CD4-positive, alpha-beta T cell treated with Interferon gamma for 1 hour (primary cell): ENCODE data around the gene FGF23.
"Not testable (repeated sequence)": the region's sequence is repeated elsewhere in the genome, so short reads cannot be mapped to it uniquely, and the experiment has no call there.

Source experiments
- DNase-seq: peaks from one replicate; pipeline ENCODE4 v3.0.0-alpha.2; 2020

Gene FGF23

DNA sequence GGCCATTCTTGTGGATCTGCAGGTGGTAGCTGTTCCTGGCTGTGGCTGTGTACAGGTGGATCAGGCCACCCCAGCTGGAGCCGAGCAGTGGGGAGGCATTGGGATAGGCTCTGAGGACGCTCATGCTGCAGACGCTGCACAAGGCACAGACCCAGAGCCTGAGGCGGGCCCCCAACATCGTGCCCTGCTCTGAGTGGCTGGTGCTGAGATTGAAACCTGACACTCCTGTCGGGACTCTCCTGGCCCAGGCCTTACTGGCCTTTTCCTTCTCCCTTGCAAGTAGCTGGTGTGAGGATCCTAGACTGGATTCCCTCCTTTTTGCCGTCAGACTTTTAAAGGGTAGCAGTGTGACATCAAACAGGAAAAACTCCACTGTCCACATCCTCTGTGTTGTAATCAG is at the start of gene FGF23:
Gene FGF23 (minus strand): TSS at position 308 of the 400 bp plus-strand sequence. CDS start 130 bp downstream, at position 178.
- no peak for DNase-seq

DNA sequence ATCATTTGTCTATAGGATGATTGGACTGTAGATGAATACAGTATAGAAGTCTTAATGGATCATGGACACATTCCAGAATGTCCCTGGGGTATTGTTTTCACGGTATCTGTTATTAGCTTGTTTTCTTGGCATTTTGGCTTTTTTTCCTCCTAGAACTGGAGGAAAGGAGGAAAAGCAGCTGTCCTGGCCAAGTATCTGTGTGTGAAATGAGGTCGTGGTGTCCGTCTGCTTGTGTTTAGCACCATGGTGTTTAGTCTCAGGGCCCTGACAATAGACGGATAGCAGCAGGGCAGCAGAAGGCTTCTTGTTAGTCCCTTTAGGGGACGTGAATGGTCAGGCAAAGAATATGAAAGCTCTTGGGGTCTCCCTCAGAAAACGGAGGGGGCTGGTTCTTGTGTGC is 44.9 kb upstream of the FGF23 start:
- DNase-seq: no peak

DNA sequence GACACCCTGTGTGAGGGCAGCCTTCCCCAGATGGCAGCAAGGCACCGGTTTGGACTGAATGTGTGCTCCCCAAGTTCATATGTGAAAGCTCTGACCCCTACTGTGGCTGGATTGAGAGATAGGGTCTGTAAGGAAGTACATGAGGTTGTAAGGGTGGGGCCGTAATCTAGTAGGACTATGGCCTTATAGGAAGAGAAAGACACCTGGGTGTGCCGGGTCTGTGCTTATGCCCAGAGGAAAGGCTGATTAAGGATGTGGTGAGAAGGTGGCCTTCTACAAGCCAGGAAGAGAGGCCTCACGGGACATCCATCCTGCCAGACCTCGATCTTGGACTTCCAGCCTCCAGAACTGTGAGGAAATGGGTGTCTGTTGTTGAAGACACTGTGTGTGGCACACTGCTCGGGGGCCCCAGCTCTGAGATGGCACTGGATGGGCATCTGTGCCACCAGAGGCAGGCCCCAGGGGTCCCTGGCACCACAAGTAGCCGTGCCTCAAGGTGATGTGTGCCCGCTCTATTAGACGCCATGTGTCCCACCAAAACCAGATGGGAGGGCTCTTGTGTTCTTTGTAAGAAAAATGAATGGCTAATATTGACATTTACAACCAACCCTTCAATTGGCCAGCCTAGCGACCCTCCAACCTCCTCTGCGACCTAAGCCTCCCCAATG is 44.1 kb upstream of the FGF23 start:
- no peak for DNase-seq

DNA sequence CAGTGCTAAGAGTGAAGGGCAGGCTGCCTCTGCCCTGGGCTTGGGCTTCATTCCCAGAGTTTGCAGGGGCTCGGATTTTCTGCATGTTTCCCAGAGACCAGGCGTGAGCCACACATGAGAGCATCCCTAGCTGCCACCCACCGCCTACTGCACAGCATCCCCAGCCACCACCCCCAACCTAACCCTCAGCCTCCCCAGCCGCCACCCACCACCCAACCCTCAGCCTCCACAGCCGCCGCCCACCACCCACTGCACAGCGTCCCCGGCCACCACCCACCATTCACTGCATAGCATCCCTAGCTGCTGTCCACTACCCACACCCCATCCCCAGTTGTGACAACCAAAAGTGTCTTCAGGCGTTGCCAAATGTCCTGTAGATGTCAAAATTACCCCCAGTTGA is 43.5 kb upstream of the FGF23 start:
- DNase-seq: no peak

DNA sequence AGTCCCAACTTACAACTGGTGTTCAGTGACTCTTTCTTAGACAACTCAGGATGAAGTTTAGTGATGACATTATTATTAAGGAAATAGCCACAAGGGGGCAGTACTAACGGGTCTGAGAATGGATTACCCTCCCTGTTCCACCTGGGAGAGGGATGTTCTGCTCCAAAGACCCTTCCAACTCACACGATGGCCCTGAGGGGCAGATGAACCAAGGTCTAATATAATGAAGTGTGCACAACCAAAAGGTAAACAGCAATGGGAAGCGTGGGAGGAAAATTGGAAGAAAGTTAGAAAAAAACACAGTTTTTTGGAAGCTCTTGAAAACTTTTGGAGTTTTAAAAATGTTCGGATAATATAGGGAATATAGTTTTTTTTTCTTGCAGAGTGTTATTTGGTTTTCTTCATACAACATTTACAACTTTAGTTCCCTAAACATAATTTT is 42.1 kb upstream of the FGF23 start:
- DNase-seq: no peak

DNA sequence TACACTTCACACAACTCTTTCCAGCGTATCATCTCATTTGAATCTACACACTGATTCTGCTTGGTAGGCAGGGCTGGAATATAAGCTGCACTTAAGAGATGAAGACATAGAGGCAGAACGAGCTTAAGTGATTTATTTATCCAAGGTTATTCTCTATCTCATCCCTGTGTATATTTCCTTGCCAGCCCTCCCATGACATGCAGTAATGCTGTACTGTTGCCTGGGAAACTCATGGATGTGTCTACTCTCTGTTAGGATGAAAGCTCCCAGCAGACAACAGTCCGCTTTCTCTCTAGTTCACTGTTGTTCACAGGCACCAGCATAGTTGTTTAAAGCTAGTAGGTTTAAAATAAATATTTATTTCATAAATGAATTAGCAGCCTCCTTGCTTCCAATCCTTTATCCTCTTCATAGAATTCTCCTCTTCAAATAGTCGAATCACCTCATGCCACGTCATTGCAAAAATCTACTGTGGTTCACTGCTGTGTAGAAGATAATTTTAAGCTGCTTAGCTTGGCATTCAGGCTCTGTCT is 40.7 kb upstream of the FGF23 start:
- DNase-seq: no peak

DNA sequence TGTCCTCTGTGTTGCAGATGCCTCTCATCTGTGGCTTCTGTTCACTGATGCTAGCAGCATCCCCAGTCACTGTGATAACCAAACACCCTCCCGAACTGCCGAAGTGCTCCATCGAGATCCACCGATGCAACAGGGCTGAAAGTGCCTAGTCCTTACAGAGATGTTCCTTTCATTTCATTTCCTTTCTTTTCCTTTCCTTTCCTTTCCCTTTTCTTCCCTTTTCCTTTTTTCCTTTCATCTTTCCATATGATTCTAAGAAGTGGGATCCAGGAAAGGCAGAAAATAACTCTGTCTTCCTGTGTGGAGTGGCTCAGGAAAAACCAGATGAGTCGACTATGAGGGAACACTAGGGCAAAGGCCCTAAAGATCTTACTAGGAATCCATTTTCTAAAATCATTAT is 39.4 kb upstream of the FGF23 start:
- DNase-seq: no peak

DNA sequence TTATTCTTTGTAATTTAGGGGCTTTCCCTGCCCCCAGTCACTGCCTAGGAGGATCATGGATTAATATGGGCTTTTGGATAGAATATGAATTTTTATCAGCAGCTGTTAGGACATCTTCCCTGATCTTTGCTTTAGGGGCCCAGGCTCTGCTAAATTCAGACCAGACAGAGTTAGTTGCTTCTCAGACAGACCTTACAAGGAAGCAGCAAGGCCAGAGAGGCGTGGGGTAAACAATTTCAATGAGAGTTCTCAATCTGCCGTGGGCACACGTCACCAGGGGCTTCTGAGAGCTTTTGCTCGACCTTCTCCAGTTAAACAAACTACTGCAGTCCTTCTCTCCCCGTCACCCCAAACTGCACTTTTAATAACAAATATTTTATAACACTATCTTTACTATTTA is 38.4 kb upstream of the FGF23 start:
- DNase-seq: no peak

DNA sequence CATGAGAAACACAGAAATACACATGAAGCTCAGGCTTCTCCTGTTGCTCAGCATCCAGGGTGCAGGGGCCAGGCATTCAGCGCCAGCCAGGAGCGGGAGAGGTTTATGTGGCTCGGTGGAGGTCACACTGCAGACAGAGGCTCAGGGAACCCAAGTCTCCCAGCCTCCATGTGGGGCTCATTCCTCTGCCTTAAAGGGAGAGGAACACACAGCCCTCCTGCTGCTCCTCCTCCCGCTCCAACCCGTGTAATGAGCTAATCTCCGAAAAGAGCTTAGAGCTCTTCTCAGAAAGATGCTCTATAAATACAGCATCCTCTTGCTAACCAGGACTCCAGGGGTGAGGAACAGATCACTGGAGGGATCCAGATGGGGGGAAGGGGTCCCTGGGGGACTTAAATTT is 37.9 kb upstream of the FGF23 start:
- DNase-seq: no peak

DNA sequence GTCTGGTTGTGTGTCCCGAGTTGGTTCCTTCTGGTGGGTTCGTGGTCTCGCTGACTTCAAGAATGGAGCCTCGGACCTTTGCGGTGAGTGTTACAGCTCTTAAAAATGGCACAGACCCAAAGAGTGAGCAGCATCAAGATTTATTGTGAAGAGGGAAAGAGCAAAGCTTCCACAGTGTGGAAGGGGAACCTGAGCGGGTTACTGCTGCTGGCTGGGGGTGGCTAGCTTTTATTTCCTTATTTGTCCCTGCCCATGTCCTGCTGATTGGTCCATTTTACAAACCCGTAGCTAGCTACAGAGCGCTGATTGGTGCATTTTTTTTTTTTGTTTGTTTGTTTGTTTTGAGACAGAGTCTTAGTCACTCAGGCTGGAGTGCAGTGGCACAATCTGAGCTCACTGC is 36.8 kb upstream of the FGF23 start:
- no peak for DNase-seq

DNA sequence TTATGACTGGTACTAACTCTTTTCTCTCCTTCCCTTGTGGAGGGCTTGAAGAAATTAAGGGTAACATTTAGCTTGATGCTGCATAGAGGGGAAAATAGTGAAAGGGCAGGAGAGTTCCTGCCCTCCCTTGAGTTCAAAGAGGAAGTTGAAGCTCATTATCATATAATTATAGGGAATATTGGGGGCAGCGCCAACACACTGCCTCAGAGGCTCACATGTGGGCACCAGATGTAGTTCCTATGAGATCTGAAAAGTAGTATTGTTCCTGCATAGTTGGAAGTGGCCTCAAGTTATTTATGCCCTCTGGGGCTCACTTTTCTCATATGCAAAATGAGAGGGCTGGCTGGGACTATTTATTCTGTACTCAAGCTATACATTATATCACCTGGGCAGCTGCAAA is 33.0 kb upstream of the FGF23 start:
- no peak for DNase-seq

DNA sequence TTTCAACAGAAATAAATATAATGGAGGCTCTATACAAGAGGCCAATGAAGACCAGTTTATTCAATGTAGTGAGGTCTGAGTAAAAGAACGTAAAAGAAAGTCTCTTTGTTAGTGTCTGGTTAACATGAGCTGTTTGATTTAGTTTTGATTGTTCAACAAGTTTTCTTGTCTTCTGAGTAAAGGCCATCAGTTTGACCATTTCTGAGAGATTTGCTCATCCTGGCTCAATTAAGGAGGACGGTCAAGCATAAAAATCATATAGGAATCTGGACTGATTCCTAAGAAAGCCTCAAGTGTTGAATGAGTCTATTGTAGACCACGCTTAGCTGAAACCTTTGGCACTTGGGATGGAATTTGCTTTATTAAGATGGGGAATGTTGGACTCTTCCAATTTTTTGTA is 32.5 kb upstream of the FGF23 start:
- DNase-seq: no peak

DNA sequence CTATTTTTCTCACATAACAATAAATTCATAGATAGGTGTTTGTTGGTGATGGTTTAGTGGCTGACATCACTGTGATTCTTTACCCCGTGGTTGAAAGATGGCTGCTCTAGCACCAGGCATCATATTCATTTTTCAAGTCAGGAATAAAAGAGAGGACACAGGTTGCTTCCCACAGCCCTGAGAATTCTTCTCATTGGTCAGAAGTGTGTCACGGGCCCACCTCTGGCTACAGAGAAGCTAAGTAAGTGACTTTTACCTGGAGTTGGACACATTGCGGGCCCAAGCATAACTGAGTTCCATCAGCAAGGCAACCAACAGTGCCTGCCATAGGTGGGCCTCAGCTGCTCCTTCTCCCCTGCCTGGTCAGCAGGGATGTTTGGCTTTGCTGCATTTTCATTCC is 27.6 kb upstream of the FGF23 start:
- no peak for DNase-seq

DNA sequence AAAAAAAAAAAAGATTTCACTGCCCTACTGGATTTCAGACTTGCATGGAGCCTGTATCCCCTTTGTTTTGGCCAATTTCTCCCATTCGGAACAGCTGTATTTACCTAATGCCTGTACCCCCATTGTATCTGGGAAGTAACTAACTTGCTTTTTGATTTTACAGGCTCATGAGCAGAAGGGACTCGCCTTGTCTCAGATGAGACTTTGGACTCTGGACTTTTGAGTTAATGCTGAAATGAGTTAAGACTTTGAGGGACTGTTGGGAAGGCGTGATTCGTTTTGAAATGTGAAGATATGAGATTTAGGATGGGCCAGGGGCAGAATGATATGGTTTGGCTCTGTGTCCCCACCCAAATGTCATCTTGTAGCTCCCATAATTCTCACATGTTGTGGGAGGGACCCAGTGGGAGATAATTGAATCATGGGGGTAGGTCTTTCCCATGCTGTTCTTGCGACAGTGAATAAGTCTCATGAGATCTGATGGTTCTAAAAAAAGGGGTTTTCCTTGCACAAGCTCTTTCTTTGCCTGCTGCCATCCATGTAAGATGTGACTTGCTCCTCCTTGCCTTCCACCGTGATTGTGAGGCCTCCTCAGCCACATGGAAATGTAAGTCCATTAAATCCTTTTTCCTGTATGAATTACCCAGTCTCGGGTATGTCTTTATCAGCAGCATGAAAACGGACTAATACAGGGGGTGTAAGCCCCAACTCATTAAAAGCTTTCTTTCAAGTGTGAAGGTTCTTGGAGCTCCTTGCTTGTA is 25.5 kb upstream of the FGF23 start:
- DNase-seq: not testable (repeated sequence)

DNA sequence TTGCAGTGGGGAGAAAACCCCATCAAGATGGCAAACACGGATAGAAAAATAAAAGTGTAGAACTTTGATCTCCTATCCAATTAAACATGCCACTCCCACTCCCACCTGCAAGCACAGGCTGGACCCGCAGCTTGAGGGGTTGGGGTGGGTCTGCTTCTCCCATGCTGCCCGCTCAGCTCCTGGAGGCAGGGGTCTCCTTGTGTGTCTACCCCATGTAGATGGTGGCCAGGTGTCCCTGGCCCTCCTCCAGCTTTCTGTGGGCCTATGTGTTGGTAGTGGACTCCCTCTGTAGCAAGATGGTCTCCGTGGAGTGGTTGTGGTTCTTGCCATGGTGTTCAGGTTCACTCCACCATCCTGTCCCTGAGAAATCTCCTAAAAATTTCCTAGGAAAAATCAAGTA is 23.5 kb upstream of the FGF23 start:
- no peak for DNase-seq

DNA sequence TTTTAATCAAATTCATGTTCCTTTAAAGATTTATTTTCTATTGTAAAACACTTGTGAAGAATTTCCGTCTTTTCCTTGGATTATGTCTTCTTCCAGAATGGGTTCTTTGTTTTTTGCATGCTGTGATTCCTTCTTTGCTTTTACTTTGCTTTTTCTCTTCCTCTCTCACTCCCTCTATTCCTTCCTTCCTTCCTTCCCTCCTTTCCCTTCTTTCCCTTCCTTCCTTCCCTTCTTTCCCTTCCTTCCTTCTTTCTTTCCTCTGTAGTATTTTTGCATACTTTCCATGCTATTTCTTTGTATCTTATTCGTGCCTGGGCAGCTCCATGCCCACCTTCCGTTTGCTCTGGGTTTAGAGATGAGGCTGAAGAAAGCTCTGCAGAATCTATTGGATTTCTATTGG is 21.6 kb upstream of the FGF23 start:
- DNase-seq: no peak

DNA sequence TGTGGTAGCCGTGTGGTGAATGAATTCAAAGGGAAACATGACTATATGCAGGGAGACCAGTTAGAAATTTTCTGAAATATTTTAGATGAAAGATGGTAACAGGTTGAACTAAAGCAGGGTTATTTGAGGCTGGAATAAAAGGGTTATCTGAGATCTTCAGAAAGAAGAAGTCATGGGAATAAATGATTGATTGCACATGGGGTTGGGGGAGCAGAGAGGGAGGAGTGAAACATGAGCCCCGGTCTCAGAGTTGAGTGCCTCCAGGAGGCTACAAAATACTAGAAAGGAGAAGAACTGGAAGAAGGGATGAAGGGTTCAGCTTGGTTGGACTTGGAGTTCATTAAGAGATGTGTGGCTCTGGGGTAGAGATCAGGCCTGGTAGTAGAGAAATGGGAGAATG is 16.3 kb upstream of the FGF23 start:
- no peak for DNase-seq

DNA sequence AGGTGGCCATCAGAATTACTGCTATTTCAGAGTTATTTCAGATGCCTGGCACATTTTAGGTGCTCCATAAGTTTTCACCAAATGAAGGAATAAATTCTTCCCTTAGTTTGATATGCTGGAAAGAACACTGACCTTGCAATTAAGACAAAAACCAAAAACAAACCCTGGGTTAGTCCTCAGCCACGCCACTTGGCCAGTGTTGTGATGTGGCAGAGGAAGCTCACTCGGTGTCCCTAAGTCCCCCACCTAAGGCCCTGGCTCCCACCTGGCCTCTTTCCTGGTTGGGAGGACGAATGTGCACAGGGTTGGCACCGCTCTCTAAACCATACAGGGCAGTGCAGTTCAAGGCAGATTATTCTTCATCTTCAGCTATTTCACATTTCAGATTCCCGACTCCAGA is 13.7 kb upstream of the FGF23 start:
- no peak for DNase-seq

DNA sequence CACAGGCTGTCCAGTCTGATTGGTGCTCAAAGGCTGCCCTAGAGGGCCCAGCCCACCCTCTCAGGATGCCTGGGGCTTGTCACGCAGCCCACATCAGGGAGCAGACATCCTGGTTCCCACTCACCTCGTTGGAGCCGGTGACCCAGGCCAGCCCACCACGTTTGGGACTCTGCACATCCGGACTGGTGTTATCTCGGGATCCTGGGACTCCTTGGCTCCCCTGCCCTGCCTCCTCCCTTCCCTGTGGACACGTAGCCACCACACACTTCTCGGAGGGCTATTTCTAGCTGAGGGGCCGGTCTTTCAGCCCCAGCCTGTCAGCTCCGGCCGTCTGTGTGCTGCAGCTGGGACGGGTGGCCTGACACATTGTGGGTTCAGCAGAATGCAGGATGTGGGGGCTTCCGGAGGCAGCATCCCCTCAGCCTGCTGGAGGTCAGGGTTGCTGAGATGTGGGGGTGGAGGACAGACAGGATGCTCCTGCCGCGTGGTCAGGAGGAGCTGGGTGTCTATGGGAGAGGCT is 12.8 kb upstream of the FGF23 start:
- no peak for DNase-seq

DNA sequence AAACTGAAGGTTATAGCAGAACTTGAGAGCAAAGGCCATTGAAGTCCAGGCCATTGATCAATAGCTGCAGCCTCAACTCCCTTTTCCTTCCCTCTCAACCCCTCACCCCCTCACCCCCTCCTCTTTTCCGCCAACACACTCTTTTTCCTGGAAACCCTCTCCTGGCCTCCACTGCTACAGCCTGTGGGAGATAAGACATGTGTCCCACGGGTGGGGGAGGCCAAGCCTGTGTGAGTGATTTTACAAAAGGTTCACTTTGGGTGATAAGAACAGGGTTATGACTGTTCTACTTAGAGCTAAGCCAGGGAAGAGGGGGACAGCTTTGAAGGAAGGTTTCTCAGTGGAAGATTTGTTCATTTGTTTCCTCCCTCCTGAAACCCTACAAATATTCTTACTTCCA is 9.2 kb upstream of the FGF23 start:
- no peak for DNase-seq

DNA sequence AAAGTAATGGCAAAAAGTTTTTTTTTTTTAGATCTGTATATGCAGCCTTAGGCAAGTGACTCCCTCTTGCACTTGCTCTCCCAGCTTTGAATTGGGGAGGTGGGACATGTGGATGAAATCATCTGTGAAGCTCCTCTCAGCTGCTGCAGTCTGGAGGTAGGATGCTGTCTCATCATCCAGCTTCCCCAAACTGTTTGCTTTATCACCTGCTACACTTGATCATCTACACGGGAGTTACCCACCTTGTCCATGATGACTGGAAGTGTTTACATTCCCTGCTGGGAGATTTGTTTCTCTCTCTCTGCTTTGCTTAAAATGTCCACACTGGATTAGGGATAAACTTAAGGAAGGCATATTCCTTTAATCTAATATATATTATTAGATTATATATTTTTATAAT is 8.5 kb upstream of the FGF23 start:
- no peak for DNase-seq

DNA sequence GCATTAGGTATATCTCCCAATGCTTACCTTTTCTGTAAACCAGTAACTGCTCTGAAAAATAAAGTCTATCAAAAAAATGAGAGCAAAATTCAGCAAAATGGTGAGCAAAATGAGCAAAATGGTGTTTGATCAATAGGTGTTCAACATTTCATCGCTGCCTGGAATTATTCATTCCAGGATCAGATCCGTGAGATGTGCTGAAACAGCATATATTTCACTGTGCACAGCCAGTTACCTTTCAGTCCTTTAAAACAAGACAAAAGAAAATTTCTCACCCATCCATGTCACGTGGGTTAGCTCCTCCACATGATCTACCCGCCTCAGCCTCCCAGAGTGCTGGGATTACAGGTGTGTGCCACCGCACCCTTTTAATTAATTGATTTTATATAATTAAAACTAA is 8.1 kb upstream of the FGF23 start:
- no peak for DNase-seq

DNA sequence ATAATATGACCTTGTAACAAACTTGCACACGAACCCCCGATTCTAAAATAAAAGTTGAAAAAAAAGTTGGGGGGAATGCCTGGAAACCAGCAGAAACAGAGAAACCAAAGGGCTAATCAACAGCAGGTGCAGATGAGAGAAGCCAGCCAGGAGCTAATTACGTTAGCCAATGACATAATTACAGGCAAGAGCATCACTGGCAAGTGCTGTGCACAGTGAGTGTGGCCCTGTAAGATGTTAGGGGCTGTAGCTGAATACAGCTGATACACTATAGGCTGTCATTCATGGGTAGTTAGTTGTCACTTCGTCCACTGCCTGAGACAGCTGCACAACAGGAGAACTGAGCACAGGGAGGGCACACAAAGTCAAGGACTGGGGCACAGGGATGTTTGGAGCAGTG is 7.3 kb upstream of the FGF23 start:
- DNase-seq: no peak

DNA sequence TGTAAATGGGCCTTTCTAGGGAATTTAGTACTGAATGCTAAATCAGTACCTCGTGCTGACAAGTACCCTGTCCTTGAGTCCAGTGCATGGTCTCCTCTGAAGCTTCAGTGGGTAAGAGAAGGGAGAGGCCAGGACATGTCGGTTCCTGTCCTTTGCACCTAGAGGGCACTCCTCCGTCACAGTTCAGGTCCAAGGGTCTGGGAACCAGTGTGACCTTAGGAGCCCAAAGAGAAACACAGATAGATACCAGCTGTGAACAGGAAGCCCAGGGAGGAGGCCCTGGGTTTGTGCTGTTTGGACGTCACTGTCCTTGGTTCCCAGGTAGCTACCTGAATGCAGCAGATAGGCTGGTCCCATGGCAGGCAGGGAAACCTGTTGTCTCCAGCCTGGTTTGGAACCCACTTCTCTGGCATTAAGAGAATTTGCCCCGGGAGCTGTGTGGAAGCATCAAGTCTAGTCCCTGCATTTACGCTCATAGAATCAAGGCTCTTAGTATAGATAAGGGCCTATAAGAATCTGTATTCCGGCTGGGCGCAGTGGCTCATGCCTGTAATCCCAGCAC is 3.9 kb upstream of the FGF23 start:
- no peak for DNase-seq
